Erythroblast (primary cell): ENCODE results near the gene KIAA0586.

ENCODE experiments used
- GATA1 ChIP-seq: IDR thresholded peaks from 2 replicates; pipeline ENCODE4 v1.6.1; 2011; ENCODE audit warnings: low read depth, mild to moderate bottlenecking, control low read depth, low read length, moderate library complexity
- POLR2A ChIP-seq: IDR thresholded peaks from 2 replicates; pipeline ENCODE4 v1.6.1; 2011; ENCODE audit warnings: mild to moderate bottlenecking, low read length

DNA sequence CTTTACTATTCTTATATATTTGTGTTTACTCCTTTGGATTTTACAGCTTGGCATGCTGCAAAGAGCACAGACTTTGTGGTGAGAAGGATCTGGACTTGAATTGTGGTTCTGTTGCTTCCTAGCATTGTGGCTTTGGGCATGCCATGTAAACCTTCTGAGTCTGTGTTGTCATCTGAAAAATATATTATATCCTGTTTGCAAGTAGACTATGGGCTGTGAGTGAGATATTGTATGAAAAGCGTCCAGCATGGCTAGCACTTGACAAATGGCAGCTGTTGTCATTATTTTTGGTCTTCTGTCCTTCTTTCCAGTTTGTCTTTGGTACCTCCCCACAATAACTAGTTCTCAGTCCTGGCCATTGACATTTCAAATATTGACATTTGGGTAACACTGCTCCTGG lies 148.4 kb downstream of the KIAA0586 start:
- TF ChIP-seq POLR2A (no peak), GATA1 (no peak)
